Activated CD8-positive, alpha-beta memory T cell treated with anti-CD3 and anti-CD28 coated beads, Interleukin-2, amount 50 U/mL, for 4 hours (primary cell): ENCODE data around the gene PVRIG.
"Not testable (repeated sequence)": the region's sequence is repeated elsewhere in the genome, so short reads cannot be mapped to it uniquely, and the experiment has no call there.

Source experiments
- DNase-seq: peaks from one replicate; pipeline ENCODE4 v3.0.0-alpha.2; 2020

The PVRIG gene

DNA sequence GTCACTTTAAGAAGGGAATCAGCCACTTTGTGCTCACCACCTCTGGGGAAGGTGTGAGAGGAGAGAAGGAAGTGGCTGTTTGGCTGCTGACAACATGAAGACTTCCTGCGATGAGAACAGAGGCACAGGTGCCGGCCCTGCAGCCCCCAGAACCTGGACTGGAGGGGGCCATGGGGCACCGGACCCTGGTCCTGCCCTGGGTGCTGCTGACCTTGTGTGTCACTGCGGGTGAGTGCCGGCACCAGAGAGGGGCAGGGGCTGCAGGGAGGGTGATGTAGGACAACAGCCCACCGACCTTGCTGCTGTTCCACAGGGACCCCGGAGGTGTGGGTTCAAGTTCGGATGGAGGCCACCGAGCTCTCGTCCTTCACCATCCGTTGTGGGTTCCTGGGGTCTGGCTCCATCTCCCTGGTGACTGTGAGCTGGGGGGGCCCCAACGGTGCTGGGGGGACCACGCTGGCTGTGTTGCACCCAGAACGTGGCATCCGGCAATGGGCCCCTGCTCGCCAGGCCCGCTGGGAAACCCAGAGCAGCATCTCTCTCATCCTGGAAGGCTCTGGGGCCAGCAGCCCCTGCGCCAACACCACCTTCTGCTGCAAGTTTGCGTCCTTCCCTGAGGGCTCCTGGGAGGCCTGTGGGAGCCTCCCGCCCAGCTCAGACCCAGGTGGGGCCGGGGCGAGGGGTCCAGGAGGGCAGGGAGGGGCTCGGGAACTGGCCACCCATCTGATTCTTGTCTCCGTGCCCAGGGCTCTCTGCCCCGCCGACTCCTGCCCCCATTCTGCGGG, at the start of gene PVRIG:
Gene PVRIG (plus strand): TSS at position 149 of the 785 bp plus-strand sequence. CDS start 22 bp downstream, at position 171.
- DNase-seq: peak; percentile 41

DNA sequence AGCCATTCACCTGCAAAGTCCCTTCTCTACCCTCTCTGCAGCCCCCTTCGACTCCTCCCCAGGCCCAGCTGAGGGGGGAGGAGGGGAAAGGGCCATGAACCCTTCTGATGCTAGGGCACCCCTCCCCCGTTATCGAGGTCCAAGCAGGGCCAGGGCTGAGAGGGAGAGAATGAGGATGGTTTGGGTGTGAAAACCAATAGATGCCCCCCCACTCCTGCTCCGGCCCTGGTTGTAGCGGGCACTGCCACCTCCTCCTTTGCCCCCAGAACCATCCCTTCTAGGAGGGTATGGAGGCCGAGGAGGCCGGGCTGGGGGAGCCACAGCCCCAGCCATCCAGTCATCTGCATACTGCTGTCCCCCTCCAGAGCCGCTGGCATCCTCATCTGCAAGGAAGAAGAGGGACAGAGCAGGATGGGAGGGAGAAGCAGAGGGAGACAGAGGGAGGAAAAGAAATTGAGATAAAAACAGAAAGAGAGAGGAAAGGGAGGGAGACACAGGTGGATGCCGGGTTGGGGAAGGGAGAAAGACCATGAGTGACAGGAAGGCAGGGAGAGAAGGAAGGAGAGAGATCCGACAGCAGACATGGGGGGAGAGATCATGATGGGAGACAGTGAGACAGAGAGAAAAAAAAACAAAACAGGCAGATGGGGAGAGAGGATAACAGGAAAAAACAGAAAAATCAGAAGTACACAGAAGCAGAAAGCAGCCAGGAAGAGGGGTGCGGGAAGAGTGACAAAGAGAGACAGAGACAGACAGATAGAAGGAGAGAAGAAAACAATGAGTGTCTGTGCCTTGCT, 49.5 kb upstream of the PVRIG start:
- DNase-seq: no peak

DNA sequence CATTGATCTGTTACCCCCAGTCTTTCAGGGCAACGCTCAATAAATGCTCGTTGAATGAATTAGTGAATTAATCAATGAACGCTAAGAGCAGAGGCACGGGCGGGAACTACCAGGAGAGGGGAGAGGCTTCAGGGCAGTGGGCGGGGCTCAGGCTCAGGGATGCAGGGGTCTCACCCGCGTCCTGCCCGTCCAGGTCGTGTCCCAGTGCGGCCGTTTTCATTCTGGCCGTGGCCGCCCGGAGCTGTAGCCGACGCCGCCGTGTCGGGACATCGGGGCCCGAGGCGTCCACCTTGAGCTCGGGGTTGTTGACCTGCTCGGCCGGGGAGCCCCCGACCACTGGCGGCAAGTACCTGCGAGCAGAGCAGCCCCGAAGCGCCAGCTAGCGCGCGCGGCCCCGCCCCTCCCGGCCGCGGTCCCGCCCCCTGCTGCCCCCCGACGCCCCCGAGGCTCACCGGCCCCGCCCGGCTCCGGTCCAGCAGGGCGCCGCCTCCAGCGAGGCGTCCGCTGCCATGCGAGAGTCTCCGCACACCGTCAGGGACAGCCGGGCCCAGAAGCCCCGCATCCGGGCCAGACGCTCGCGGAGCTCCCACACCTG, 48.6 kb upstream of the PVRIG start:
- DNase-seq: peak; percentile 37

DNA sequence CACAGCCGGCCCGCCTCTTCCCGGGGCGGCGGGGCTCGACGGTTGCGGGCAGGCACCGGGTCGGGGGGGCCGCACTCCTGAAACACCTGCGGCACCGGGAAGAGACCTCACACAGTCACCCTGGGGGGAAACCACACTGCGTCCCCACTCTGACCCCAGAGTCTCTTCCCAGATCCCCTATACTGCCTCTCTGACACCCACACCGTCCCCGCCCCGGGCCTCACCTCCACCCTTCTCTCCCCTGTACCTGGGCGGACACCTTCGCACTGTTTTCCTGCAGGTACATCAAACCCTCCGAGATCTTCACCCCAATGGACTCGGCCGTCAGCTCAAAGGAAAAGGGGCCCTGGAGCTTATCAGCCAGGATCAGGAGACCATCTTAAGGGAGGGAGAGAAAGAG, 47.9 kb upstream of the PVRIG start:
- DNase-seq: no peak

DNA sequence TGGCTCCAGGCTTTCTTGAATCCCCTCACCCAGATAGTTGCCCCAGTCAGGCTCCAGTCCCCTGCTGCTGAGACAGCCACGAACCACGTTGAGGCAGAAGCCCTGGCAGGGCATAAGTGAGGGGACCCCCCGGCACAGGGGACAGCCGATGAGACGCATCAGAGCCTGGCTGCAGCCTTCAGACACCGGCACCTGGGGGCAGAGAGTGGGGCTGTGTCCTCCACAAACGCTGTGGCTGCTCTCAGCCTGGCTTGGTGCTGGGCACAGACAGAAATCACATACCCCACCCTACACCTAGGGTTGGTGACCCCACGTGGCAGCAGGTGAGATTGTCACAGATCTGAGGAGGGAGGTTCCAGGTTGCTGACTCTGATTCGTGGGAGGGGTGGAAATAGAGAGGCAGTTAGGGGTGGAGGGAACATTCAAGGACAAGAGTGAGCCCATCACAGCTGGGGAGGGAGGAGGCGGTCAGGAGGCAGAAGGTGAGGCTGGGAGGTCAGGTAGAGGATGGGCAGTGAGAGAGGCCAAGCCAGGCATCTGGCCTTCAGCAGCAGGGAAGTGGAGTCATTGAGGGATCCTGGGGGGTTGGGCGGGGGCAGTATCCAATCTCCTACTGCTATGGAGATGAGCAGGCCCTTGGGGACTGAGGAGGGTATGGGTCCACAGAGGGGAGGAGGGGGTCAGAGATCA, 45.8 kb upstream of the PVRIG start:
- no peak for DNase-seq

DNA sequence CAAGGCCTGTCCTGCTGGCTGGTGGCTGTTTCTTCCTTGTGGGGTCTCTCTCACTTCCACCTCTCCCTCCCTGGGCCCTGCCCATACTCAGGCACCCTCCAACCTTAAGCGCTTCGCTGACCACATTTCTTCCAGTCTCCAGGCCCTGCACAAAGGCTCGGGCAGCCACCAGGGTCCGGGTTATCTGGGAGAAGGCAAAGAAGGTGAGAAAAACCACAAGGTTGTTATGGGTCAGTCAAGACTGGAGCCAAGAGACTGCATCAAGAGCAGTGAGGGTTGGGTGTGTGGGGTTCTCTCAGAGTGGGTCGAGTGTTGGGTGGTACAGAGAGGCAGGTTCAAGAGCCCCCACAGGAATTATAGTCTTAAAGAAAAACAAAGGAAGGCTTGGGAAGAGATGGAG, 45.2 kb upstream of the PVRIG start:
- DNase-seq: no peak

DNA sequence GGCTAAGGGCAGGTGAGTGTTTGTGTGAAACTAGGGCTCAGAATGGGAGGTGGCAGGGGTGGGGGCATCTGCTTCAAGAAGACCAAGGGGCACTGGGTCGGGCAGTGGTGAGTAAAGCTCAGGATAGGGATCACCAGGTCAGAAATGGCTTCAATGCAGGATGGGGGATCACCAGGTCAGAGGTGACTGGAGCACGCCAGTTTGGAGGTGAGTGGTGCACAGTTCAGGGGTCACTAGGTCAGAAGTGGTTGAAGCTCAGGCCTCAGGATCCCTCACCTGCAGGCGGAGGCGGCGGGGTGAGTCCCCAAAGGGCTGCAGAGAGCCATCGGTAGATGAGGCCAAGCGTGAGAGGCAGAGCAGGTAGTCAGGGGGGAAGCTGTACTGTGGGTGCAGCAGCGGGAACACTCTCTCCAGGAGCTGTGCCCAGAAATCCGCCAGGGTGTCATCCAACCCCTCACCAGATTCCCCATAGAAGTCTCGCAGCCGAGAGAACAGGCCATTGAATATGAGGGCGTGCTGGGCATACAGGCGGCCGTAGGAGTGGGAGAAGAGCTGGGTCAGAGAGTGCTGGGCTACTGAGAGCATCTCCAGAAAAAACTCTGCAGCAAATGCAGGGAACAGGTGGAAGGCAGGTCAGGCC, 44.3 kb upstream of the PVRIG start:
- no peak for DNase-seq

DNA sequence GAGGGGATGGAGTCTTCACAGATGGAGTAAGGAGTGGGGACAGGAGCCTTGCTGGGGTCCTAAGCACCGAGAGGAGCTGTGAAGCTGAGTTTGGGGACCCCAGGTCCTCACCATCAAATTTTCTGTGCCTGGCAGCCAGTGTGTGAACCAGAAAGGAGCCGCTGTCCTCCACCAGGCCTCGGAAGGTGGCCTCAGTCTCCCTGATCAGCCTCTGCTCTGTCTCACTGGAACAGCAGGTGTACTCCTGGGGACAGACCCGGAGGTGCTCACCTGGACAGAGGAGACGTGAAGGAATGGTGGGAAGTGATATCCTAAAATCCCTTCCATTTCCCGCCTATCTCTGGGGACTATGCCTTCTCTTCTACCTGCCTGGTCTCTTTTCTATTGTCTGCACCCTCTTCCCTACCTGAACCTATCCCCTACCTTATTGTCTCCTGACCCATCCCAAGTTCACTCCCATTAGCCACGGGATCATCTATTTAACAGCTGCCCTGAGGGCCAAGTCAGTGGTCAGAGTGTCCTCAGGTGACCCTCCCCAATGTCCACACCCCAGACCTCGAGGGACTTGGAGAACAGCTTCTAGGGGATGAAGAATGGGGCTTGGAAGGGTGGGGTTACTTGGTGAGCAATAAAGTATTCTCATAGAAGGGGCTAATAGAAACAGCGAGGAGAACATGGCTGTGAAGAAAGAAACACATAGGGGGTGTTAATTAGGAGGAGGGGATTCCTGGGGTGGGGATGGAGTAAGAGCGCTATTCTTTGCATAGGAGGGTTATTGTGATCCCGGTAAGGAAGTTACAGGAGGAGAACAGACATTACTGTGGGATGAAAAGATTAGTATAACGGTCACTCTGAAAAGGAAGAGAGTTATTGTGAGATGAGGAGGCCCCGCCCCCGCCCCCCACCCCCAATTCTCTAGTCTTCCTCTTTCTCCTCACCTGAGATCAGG, 43.4 kb upstream of the PVRIG start:
- DNase-seq: no peak

DNA sequence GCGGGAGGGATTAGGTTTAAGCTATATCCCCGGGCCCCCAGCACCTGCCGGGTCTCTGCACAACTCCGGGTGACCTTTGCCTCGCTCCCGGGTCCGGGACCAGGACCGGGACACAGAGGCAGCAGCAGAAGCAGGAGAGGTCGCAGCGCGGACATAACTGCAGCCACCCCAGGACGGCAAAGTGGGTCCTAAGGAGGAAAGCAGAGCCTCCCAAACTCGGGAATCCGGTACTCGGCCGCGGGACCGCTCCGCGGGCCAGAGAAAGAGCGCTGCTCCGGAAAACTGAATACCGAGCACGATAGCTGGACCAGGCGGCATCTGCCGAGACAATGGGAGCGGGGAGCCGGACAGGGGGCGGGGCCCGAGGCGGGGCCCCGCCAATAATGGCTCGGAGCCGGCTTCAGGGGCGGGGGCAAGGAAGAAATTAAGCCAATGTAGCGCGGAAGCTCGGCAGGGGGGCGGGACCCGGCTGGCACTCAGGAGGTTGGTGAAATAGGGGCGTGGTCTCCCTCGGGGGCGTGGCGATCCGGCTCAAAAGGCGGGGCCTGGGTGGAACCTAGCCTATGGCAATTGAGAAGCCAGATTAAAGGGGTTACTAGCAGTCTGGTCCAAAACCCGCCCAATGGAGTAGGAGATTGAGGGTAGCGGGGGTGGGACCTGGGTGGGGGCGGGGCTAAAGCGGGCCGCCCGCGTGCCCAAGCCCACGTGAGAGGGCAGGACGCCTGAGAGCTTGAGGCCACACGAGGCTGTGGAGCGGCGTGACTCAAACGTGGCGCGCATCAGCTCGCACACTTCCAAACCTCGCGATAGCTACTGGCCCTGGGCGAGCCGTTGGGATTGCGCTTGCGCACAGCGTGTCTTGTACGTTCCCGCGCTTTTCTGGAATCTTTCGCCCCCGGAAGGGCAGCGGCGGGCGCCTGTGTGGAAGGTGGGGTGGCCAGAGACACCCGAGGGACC, 42.4 kb upstream of the PVRIG start, which contains the start of the genes GPC2 and STAG3:
Gene GPC2 (minus strand): TSS at position 337 of the 957 bp plus-strand sequence. CDS start 182 bp downstream, at position 155.
Gene STAG3 (plus strand): TSS at position 874 of the 957 bp plus-strand sequence. CDS start 2,639 bp downstream, outside the sequence.
- DNase-seq: peak; percentile 97

DNA sequence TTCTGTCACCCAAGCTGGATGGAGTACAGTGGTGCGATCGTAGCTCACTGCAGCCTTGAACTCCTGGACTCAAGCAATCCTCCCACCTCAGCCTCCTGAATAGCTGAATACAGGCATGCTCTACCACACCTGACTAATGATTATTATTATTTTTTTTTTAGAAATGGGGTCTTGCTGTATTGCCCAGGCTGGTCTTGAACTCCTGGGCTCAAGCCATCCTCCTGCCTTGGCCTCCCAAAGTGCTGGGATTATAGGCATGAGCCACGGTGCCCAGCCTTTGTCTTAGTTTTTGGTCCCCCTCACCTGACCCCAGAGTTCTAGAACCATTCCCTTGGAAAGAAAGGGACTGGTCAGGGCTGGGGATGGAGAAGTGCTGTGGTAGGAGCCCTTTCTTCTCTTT, 39.7 kb upstream of the PVRIG start:
- not testable (repeated sequence) for DNase-seq

DNA sequence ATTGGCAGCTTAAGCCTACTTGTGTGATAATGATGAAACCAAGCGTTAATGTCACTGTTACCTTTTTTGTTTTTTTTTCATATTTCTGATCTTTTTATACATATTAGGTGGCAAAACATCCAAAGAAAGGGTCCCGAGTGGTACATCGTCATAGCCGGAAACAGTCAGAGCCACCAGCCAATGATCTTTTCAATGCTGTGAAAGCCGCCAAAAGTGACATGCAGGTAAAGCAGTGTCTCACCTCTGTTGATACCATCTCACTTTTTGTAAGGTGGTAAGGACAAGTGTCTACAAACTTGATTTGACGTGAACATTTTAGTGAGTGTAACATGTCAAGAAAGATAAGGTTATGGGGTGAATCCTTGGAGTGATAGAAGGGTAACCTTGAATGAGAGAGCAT, 37.1 kb upstream of the PVRIG start:
- DNase-seq: not testable (repeated sequence)

DNA sequence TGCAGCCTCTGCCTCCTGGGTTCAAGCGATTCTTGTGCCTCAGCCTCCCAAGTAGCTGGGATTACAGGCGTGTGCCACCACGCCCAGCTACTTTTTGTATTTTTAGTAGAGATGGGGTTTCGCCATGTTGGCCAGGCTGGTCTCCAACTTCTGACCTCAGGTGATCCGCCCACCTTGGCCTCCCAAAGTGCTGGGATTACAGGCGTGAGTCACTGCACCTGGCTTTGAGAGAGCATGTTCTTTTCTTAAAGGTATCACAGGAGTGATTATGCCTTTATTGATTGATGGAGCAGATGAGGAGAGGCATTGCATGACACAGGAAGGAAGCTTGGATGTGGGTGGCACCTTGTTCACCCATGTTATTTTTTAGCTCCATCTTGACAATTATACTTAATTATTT, 36.7 kb upstream of the PVRIG start:
- DNase-seq: not testable (repeated sequence)

DNA sequence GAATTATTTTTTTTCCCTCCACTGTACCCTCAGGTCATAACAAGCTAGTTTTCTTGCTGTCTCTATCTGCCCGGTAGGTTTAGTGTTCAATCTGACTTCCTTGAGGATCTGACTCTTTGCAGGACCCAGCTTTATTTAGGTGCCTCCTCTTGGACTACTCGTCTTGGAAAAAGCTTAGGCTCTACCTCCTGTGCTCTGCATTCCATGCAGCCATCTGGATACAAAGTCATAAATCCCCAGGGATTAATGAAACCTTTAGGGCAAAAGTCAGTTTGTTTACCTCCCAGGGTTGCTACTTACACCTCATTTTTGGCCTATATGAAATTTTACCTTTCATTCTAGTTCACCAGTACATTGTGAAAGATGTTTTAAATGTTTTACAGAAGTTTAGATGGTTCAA, 34.0 kb upstream of the PVRIG start:
- no peak for DNase-seq

DNA sequence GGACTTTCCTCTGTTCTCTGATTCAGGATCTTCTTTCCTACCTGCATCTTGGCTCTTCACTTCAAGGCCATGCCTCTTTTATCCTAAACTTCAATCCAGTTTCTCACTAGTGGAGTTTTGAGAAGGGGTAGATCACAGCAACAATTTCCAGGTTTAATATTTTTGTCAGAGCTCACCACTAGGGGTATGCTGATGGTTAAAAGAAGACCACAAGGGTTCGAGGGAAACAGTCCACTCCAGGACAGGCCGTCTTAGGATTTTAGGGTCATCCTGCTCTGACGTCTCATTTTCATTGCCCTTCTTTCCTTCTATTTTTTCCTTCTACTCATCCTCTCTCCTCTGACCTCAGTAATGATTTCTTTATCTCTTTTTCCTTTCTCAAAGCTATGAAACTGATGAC, 30.7 kb upstream of the PVRIG start:
- DNase-seq: no peak

DNA sequence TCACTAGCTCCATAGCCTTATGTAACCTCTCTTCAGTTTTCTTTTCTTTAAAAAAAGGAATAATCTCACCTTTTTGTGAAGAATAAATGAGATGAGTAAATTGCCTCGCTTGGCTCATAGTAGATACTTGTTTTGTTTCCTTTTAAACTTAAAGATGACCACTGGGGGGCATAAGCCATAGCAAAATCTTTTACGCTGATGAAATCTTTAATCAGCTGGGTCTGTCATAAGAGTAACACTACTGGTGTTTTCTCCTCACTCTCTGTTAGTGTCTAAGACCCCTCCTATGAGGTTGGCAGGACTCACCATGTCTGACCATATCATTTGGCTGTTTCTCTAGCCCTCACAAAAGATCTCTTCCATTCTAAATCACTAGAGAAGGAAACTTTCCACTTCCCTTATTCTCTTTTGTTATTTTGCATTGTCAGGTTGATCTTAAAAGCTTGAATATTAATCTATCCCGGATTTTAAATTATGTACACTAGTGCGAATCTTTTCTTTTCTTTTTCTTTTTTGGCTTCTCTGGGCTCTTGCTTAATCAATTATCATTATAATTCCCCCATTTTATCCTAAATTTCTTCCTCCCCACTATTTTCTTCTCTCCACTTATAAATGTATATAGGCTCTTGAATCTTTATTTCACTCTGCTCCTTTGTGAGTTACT, 29.6 kb upstream of the PVRIG start:
- no peak for DNase-seq

DNA sequence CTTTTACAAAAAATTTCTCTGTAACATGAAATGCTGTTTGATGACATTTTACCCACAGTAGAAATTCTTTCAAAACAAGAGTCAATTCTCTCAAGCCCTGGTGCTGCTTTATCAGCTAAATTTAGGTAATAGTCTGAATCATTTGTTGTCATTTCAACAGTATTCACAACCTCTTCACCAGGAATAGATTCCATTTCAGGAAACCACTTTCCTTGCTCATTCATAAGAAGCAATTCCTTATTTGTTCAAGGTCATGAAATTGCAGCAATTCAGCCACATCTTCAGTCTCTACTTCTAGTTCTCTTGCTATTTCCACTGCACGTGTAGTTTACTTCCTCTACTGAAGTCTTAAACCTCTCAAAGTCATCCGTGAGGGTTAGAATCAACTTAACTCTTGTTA, 28.0 kb upstream of the PVRIG start:
- no peak for DNase-seq

DNA sequence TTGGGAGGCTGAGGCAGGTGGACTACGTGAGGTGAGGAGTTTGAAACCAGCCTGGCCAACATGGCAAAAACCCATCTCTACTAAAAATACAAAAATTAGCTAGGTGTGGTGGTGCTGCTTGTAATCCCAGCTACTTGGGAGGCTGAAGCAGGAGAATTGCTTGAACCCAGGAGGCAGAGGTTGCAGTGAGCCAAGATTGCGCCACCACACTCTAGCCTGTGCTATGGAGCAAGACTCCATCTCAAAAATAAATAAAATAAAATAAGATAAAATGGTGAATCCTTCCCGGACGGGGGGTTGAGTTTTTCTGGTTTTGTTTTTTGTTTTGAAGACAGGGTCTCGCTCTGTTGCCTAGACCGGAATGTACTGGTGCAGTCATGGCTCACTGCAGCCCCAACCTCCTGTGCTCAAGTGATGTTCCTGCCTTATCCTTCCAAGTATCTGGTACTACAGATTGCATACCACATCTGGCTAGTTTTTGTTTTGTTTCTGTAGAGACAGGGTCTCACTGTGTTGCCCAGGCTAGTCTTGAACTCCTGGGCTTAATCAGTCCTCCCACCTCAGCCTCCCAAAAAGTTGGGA, 27.4 kb upstream of the PVRIG start:
- not testable (repeated sequence) for DNase-seq

DNA sequence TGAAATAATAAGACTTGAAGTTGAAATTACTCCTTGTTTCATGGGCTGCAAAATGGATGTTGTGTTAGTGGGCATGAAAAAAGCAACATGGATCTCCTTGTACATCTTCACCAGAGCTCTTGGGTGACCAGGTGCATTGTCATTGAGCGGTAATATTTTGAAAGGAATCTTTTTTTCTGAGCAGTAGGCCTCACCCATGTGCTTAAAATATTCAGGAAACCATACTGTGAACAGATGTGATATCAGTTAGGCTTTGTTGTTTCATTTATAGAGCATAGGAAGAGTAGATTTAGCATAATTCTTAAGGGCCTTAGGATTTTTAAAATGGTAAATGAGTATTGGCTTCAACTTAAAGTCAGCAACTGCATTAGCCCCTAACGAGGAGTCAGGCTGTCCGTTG, 26.8 kb upstream of the PVRIG start:
- DNase-seq: no peak

DNA sequence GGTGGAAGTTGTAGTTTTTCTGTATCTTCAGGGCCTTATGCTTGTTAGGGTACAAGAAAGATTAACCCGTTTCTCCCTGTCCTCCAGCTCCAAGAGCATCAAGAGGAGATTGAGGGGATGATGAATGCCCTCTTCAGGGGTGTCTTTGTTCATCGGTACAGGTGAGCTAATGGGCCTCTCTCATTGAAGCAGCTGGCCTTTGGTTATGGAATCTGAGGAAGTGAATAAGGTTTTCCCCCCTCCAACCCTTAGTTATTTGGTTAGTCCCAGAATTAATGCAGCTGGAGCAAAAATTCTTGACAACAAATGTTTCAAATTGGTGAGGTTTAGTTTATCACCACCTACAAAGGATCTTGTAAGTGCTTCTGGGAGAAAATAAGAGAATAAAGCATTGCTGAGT, 24.5 kb upstream of the PVRIG start:
- no peak for DNase-seq
